Dermis blood vessel endothelial cell (primary cell): ENCODE measurements around the gene UBE2L6. TPM values are rescaled to one million over a fixed set of nuclear protein-coding genes. Genes with fewer than 3 reads are reported as not detected.

Experiments
- total RNA-seq: library from RNA; depleted of rRNA; stranded (reverse); fragments of >200 nt; gene quantifications from 2 replicates; pipeline ENCODE4 v1.2.3, GENCODE V29; 2014

Gene UBE2L6
- total RNA-seq, 1 donor from 2014 or later = 41.5 TPM

Other genes with a start within 250 kb of the UBE2L6 start
- 74.3 and 79.6 TPM in 2 replicates for gene TNKS1BP1, start 242.7 kb downstream of the UBE2L6 start, total RNA-seq
- 58.9 and 160 TPM in 2 replicates for gene SSRP1, start 231.8 kb downstream of the UBE2L6 start, total RNA-seq
- gene P2RX3, start 229.3 kb downstream of the UBE2L6 start, total RNA-seq = not detected in 2 replicates
- not detected in 2 replicates for gene PRG3, start 186.5 kb downstream of the UBE2L6 start, total RNA-seq
- gene PRG2, start 177.0 kb downstream of the UBE2L6 start, total RNA-seq = 0.19 TPM in 1 of 2 replicates, not detected in the other
- 57.7 and 101 TPM in 2 replicates for gene SLC43A3, start 140.6 kb downstream of the UBE2L6 start, total RNA-seq
- 0.14 and 0.51 TPM in 2 replicates for gene RTN4RL2, start 107.1 kb downstream of the UBE2L6 start, total RNA-seq
- 16.7 and 18.4 TPM in 2 replicates for gene SLC43A1, start 52.0 kb downstream of the UBE2L6 start, total RNA-seq
- 28.1 and 39.8 TPM in 2 replicates for gene TIMM10, start 36.9 kb downstream of the UBE2L6 start, total RNA-seq
- gene SMTNL1, start 30.1 kb downstream of the UBE2L6 start, total RNA-seq = not detected in 2 replicates
- gene SERPING1, start 30.0 kb upstream of the UBE2L6 start, total RNA-seq = 0.19 and 0.85 TPM in 2 replicates
- gene YPEL4, start 82.2 kb upstream of the UBE2L6 start, total RNA-seq = 0.05 TPM in 1 of 2 replicates, not detected in the other
- 24.6 and 26.5 TPM in 2 replicates for gene CLP1, start 90.1 kb upstream of the UBE2L6 start, total RNA-seq
- gene ZDHHC5, start 100.4 kb upstream of the UBE2L6 start, total RNA-seq = 34.0 and 55.9 TPM in 2 replicates
- 13.1 and 17.6 TPM in 2 replicates for gene MED19, start 144.5 kb upstream of the UBE2L6 start, total RNA-seq
- gene TMX2, start 144.9 kb upstream of the UBE2L6 start, total RNA-seq = 44.8 and 71.9 TPM in 2 replicates
- 73.2 and 139 TPM in 2 replicates for gene SELENOH, start 173.8 kb upstream of the UBE2L6 start, total RNA-seq
- not detected in 2 replicates for gene BTBD18, start 184.1 kb upstream of the UBE2L6 start, total RNA-seq
- 298 and 352 TPM in 2 replicates for gene CTNND1, start 194.1 kb upstream of the UBE2L6 start, total RNA-seq